Psoas muscle (tissue), 8 donors: ENCODE measurements around the gene RPUSD4. TPM values are rescaled to one million over a fixed set of nuclear protein-coding genes. Genes with fewer than 3 reads are reported as not detected.

Experiments
- ATAC-seq, 4 donors: fragments of 200-7000 bp; cut with Tn5 transposase; one replicate each; pipeline ENCODE4 v1.9.1; 2020; ENCODE audit warnings: moderate library complexity in 3 of 4, mild to moderate bottlenecking in 2 of 4
- DNase-seq, 2 donors: peaks; one replicate each; pipeline ENCODE4 v3.0.0-alpha.2; 2020
- H3K27ac ChIP-seq: fragments of 200-600 bp; one replicate; pipeline ENCODE4 v1.8.0; 2022
- H3K27me3 ChIP-seq, 3 donors: fragments of 200-600 bp in 1 of 3; one replicate each; pipeline versions ENCODE4 v1.6.1 to v1.8.0; 2013 to 2022; ENCODE audit warnings: low read length in 2 of 3, mild to moderate bottlenecking in 2 of 3, moderate library complexity in 1 of 3; ENCODE audit not compliant: insufficient read depth in 3 of 3
- H3K36me3 ChIP-seq, 2 donors: fragments of 200-600 bp in 1 of 2; one replicate each; pipeline versions ENCODE4 v1.6.1 to v1.8.0; 2013 to 2022; ENCODE audit warnings: low read depth in 1 of 2, mild to moderate bottlenecking in 1 of 2, moderate library complexity in 1 of 2; ENCODE audit not compliant: insufficient read depth in 1 of 2
- H3K4me1 ChIP-seq: fragments of 200-600 bp; one replicate; pipeline ENCODE4 v1.8.0; 2022
- H3K4me3 ChIP-seq: fragments of 200-600 bp; one replicate; pipeline ENCODE4 v1.8.0; 2022; ENCODE audit warnings: mild to moderate bottlenecking
- H3K9me3 ChIP-seq: fragments of 200-600 bp; one replicate; pipeline ENCODE4 v1.8.0; 2022
- WGBS, 3 donors: extraction: QIAGEN DNeasy Blood & Tissue Kit; methylation state at CpG; one replicate each; pipeline versions ENCODE4 v1.1.6 to v1.1.7; 2013; 5-methylcytosine and 5-hydroxymethylcytosine counted together
- intact Hi-C, 2 donors: fragments of 100-400 bp; cut with DNase I; formaldehyde crosslinking; loops; one replicate each; pipeline versions ENCODE4 v1.11.0 to v1.14.2; 2022
- polyA plus RNA-seq, 3 donors: library from polyadenylated mRNA; stranded (reverse); fragments of 200-250 nt; gene quantifications; one replicate each; pipeline ENCODE4 v1.2.3, GENCODE V29; 2013
- total RNA-seq, 4 donors: library from RNA; stranded (reverse); fragmentation: NEBNext Ultra II Directional in 2 of 4; extraction: Animal tissue kit (Norgen Biotek cat#: 25700) in 2 of 4; gene quantifications; one replicate each; pipeline versions ENCODE4 v1.2.1 to v1.2.4, GENCODE V29; 2021 to 2023
- TF ChIP-seq, protein P1 (sequence below): fragments of 200-600 bp; IDR thresholded peaks from one replicate; pipeline ENCODE4 v1.8.0; 2022; ENCODE audit warnings: antibody characterized with exemption
- donor health status: healthy with polysubstance abuse.
- donor health status: DM: no; HTN: no; CAD: no; lungs with moderate emphysema.
- donor health status: Bipolar disorder and iron deficiency.
- donor health status: healthy.
- donor health status: DM: yes; HTN: yes; CAD: no.
- donor health status: DM: no; HTN: no; CAD: no.
- donor health status: DM: no; HTN: no; CAD: no.
- donor health status: DM: yes; HTN: yes; CAD: no.

The RPUSD4 gene
- total and polyA plus RNA-seq, 7 donors: 61.6 to 139 (median 86.7) TPM

DNA sequence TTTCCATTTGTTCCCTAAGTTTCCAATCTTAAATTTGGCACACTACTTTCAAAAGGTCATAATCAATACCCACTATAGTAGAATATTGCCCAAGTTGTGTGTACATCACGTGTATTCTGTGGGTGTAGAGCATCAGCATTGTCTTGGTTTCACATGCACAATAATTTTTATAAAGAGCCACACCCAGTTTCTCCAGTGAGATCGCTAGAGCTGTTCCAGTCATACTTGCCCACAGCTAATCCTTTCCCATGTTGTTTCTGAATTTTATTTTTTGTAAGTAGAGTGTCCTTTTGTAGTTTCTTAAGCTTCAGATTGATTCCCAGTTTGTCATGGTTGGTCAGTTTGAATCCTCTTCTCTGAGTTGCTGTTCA is 13.8 kb upstream of the RPUSD4 start:
- intact Hi-C loops: no loop called here
- no peak overlapping the region for H3K4me3 ChIP-seq
- 65 to 88% (median 73%) methylated on average over 2 of the region's 2 CpGs for WGBS, 3 donors
- no peaks in the 10 kb centered on the region for H3K9me3 ChIP-seq
- H3K27me3 ChIP-seq: no peaks in the 10 kb centered on the region
- H3K27ac ChIP-seq: no peak overlapping the region
- DNase-seq: no peak
- peaks cover 3 to 16% of the 10 kb centered on the region in 2 donors for H3K36me3 ChIP-seq
- ATAC-seq: no peak
- TF ChIP-seq, protein P1, sequence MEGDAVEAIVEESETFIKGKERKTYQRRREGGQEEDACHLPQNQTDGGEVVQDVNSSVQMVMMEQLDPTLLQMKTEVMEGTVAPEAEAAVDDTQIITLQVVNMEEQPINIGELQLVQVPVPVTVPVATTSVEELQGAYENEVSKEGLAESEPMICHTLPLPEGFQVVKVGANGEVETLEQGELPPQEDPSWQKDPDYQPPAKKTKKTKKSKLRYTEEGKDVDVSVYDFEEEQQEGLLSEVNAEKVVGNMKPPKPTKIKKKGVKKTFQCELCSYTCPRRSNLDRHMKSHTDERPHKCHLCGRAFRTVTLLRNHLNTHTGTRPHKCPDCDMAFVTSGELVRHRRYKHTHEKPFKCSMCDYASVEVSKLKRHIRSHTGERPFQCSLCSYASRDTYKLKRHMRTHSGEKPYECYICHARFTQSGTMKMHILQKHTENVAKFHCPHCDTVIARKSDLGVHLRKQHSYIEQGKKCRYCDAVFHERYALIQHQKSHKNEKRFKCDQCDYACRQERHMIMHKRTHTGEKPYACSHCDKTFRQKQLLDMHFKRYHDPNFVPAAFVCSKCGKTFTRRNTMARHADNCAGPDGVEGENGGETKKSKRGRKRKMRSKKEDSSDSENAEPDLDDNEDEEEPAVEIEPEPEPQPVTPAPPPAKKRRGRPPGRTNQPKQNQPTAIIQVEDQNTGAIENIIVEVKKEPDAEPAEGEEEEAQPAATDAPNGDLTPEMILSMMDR: no peak
- no peaks in the 10 kb centered on the region for H3K4me1 ChIP-seq

GRCh38 chr11:126224647-126225294 is 13.3 kb upstream of the RPUSD4 start:
- H3K4me1 ChIP-seq: no peaks in the 10 kb centered on the region
- no peaks in the 10 kb centered on the region for H3K27me3 ChIP-seq
- no peak overlapping the region for H3K27ac ChIP-seq
- 72 to 90% (median 77%) methylated on average over 6 of the region's 6 CpGs for WGBS, 3 donors
- no peak for DNase-seq
- peaks cover 1 to 11% of the 10 kb centered on the region in 2 donors for H3K36me3 ChIP-seq
- ATAC-seq: no peak
- intact Hi-C loops: no loop called here
- no peaks in the 10 kb centered on the region for H3K9me3 ChIP-seq
- no peak overlapping the region for H3K4me3 ChIP-seq
- TF ChIP-seq, protein P1: no peak

DNA sequence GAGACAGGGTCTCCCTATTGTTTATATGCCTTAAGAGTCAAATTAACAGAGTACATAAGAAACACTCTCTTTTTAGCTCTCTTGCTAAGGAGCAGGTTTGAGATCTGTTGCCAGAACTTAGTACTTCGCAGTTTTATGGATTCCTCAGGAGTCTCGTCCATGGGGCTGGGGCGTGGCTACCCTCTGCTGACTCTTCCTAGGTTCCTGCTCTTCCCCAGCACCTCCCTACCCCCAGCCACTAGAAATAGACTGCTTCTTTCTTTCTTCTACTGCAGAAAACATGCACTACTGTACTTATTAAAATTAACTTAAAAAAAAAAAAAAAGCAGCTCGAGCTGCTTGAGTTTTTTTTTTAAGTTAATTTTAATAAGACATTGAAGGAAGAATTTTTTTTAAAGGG is 8.1 kb upstream of the RPUSD4 start:
- intact Hi-C loops: no loop called here
- Histone ChIP-seq H3K27me3 (no peaks in the 10 kb centered on the region), H3K36me3 (no peaks in the 10 kb centered on the region), H3K4me1 (peaks cover 19% of the 10 kb centered on the region), H3K27ac (no peak overlapping the region), H3K4me3 (no peak overlapping the region), H3K9me3 (no peaks in the 10 kb centered on the region)
- ATAC-seq (no peak), DNase-seq (no peak)
- TF ChIP-seq, protein P1: no peak
- 70 to 76% (median 71%) methylated on average over 4 of the region's 4 CpGs for WGBS, 3 donors

GRCh38 chr11:126217491-126217890 is 6.0 kb upstream of the RPUSD4 start:
- H3K27ac ChIP-seq: no peak overlapping the region
- DNase-seq (no peak), ATAC-seq (no peak)
- no peaks in the 10 kb centered on the region for H3K27me3 ChIP-seq
- no peak overlapping the region for H3K4me3 ChIP-seq
- intact Hi-C loops: no loop called here
- WGBS, 3 donors: 63 to 83% (median 76%) methylated on average over 1 of the region's 1 CpG
- H3K9me3 ChIP-seq: no peaks in the 10 kb centered on the region
- H3K4me1 ChIP-seq: peaks cover 35% of the 10 kb centered on the region
- TF ChIP-seq, protein P1: no peak
- no peaks in the 10 kb centered on the region for H3K36me3 ChIP-seq
